Measurements from ENCODE around the gene CREG1. TPM values are rescaled to one million over a fixed set of nuclear protein-coding genes. Genes with fewer than 3 reads are reported as not detected.

CREG1 gene
- polyA plus RNA-seq, 2 of the 4 experiments (the other 2 are of a cell fraction): 70.2 to 129 TPM

- FAIRE-seq (no peak), DNase-seq (ENCODE audit: low read depth in 1 of 2, low spot score in 1 of 2) (no peak), ATAC-seq (peak; percentile 55 to 74; a peak in 5 of 6 replicates)
- H3K4me1 ChIP-seq: 0 out of 3 replicates have a peak, but pooled peaks cover 4% of the 10 kb centered on the region
- H3K27ac ChIP-seq: no peak overlapping the region
- no peaks in the 10 kb centered on the region for H3K9me3 ChIP-seq
- TF ChIP-seq BHLHE40 (IDR thresholded peaks at IDR 0.05; ENCODE audit: low read depth, low read length) (no peak), EHMT2 (IDR thresholded peaks at IDR 0.05; ENCODE audit: low read depth) (no peak), CBX2 (IDR thresholded peaks at IDR 0.05; ENCODE audit: borderline replicate concordance, low read depth) (no peak), FOSL2 (IDR thresholded peaks at IDR 0.05) (no peak), FOSL2 (CRISPR knock-in tag; IDR thresholded peaks at IDR 0.05) (no peak), FOXS1 (CRISPR knock-in tag; IDR thresholded peaks at IDR 0.05) (no peak), ELK1 (IDR thresholded peaks at IDR 0.05; ENCODE audit: low read depth, low read length) (no peak), RCOR1 (IDR thresholded peaks at IDR 0.05; ENCODE audit: low read depth, low read length) (no peak), NFE2L2 (conservative IDR thresholded peaks at IDR 0.05; ENCODE audit: low read length) (no peak), MAX (IDR thresholded peaks at IDR 0.05) (no peak), KDM1A (IDR thresholded peaks at IDR 0.05; ENCODE audit: low read depth) (no peak), CHD4 (IDR thresholded peaks at IDR 0.05; ENCODE audit: borderline replicate concordance) (no peak), ZNF302 (CRISPR knock-in tag; IDR thresholded peaks at IDR 0.05) (no peak), POLR2AphosphoS2 (conservative IDR thresholded peaks at IDR 0.05; ENCODE audit: low read length) (no peak), RNF2 (IDR thresholded peaks at IDR 0.05; ENCODE audit: borderline replicate concordance, low read depth) (no peak), TFCP2L1 (CRISPR knock-in tag; IDR thresholded peaks at IDR 0.05) (no peak)
- TF ChIP-seq, protein P1, sequence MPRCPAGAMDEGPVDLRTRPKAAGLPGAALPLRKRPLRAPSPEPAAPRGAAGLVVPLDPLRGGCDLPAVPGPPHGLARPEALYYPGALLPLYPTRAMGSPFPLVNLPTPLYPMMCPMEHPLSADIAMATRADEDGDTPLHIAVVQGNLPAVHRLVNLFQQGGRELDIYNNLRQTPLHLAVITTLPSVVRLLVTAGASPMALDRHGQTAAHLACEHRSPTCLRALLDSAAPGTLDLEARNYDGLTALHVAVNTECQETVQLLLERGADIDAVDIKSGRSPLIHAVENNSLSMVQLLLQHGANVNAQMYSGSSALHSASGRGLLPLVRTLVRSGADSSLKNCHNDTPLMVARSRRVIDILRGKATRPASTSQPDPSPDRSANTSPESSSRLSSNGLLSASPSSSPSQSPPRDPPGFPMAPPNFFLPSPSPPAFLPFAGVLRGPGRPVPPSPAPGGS (IDR thresholded peaks at IDR 0.05): no peak
- POLR2A ChIA-PET: interaction anchor here (0.6 to 1.5 kb wide), 3 partner anchors 21 to 78 kb away, joined by 3 to 5 read pairs (median 3); partner anchors contain the start of gene CREG1
- CTCF ChIA-PET: interaction anchor here (0.6 to 7.0 kb wide), 51 partner anchors 8 to 628 kb away, joined by 3 to 56 read pairs (median 5); partner anchors contain the start of gene CD247
- WGBS (ENCODE audit: missing lambda C conversion rate): 69% methylated on average over 6 of the region's 6 CpGs
- no peak overlapping the region for H3K4me2 ChIP-seq
- no peak overlapping the region for H3K4me3 ChIP-seq
These were observed 20.4 kb downstream of the CREG1 start for GRCh38 chr1:167532964-167533824.

DNA sequence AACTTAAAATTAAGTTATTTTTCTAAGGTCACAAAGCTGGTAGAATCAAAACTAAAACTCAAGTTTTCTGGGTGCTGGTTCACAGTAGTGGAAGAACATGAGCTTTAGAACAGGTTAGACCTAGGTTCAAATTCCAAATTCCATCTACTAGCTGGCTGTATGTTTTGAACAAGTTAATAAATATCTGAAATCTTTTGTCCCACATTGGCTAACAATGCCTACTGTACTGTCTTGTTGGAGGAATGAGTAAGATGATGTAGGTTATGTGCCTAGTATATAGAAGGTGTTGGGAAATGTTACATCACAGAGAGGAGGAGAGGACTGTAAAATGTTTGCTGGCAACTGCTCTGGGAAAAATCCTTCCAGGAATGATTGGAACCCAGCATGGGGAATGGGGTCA lies 21.2 kb downstream of the CREG1 start:
- Histone ChIP-seq H3K4me1 (0 out of 3 replicates have a peak, but pooled peaks cover 4% of the 10 kb centered on the region), H3K27ac (no peak overlapping the region), H3K4me3 (no peak overlapping the region), H3K9me3 (no peaks in the 10 kb centered on the region), H3K4me2 (no peak overlapping the region)
- ATAC-seq: no peak
- no peak for DNase-seq (ENCODE audit: low read depth in 1 of 2, low spot score in 1 of 2)
- no peak for TF ChIP-seq KDM1A (IDR thresholded peaks at IDR 0.05; ENCODE audit: low read depth)
- no peak for TF ChIP-seq CBX2 (IDR thresholded peaks at IDR 0.05; ENCODE audit: borderline replicate concordance, low read depth)
- no peak for TF ChIP-seq CHD2 (IDR thresholded peaks at IDR 0.05; ENCODE audit: low read length, partially characterized antibody)
- no peak for TF ChIP-seq EHMT2 (IDR thresholded peaks at IDR 0.05; ENCODE audit: low read depth)
- TF ChIP-seq MAZ (IDR thresholded peaks at IDR 0.05; ENCODE audit: borderline replicate concordance, low read depth, low read length): no peak
- TF ChIP-seq ESRRA (IDR thresholded peaks at IDR 0.05; ENCODE audit: borderline replicate concordance, low read length): no peak
- no peak for TF ChIP-seq KDM5A (IDR thresholded peaks at IDR 0.05)
- no peak for TF ChIP-seq FOXS1 (CRISPR knock-in tag; IDR thresholded peaks at IDR 0.05)
- FAIRE-seq: no peak
- POLR2A ChIA-PET: no interaction called here
- CTCF ChIA-PET: interaction anchor here (0.9 to 7.0 kb wide), 15 partner anchors 8 to 627 kb away, joined by 3 to 56 read pairs (median 10); no protein-coding TSS in a partner anchor

Measured in A549 (cell line).